ENCODE results near the gene FASTKD2.

Gene FASTKD2

GRCh38 chr2:206840999-206841398, 75.6 kb downstream of the FASTKD2 start:
- DNase-seq, result no peak

All from NCI-H345 (cell line).